Brain microvascular endothelial cell (primary cell): ENCODE measurements around the gene CDC26.

Experiments
- DNase-seq: peaks from one replicate; pipeline ENCODE4 v3.0.0-alpha.2; 2020
- H3K27ac ChIP-seq: fragments of 250-450 bp; sonication (Bioruptor Pico); 2 replicates; pipeline ENCODE4 v1.5.1; 2020; ENCODE audit warnings: mild to moderate bottlenecking, moderate library complexity
- H3K27me3 ChIP-seq: fragments of 250-450 bp; sonication (Bioruptor Pico); replicated peaks from 2 replicates; pipeline ENCODE4 v1.5.1; 2020; ENCODE audit warnings: mild to moderate bottlenecking
- H3K36me3 ChIP-seq: fragments of 250-450 bp; sonication (Bioruptor Pico); replicated peaks from 2 replicates; pipeline ENCODE4 v1.5.1; 2020; ENCODE audit warnings: mild to moderate bottlenecking
- H3K4me3 ChIP-seq: 2 replicates; pipeline ENCODE4 v1.5.1; 2011; ENCODE audit warnings: low read depth, mild to moderate bottlenecking, control low read depth, low read length, moderate library complexity
- CTCF ChIP-seq: IDR thresholded peaks from 2 replicates; pipeline ENCODE4 v1.5.1; 2011; ENCODE audit warnings: low read depth, mild to moderate bottlenecking, moderate library complexity, low read length, control low read depth, inconsistent platforms; ENCODE audit errors: missing control alignments
- in situ Hi-C: cut with HindIII; loops from 2 replicates; pipeline ENCODE4 v1.10.0; 2017; ENCODE audit warnings: low sequenced_read_pairs, low pct_ligation_motif_present

Gene CDC26

GRCh38 chr9:113275157-113276131 lies at the start of gene CDC26, which contains the start of gene PRPF4:
TSS of gene CDC26 (minus strand) at chr9:113275572. CDS start at chr9:113272507, 3,065 bp downstream.
TSS of gene PRPF4 (plus strand) at chr9:113275658. CDS start at chr9:113275744, 86 bp downstream.
- no peak for TF ChIP-seq CTCF
- Histone ChIP-seq H3K27ac (peak within 1 kb of the TSS; percentile 88), H3K4me3 (peak within 1 kb of the TSS; percentile 96), H3K27me3 (no peaks in the 10 kb centered on the region), H3K36me3 (peaks cover 43% of the 10 kb centered on the region)
- DNase-seq: peak; percentile 98
- in situ Hi-C loops: no loop called here

GRCh38 chr9:113322671-113323070 lies 47.3 kb upstream of the CDC26 start:
- Histone ChIP-seq H3K27ac (no peak overlapping the region), H3K4me3 (no peak overlapping the region), H3K36me3 (no peaks in the 10 kb centered on the region), H3K27me3 (peaks cover 13% of the 10 kb centered on the region)
- no peak for DNase-seq
- in situ Hi-C loops: no loop called here
- no peak for TF ChIP-seq CTCF

- TF ChIP-seq CTCF: no peak
- H3K36me3 ChIP-seq: no peaks in the 10 kb centered on the region
Observed at GRCh38 chr9:113320051-113320450, 44.7 kb upstream of the CDC26 start.

GRCh38 chr9:113319054-113319453 lies 43.7 kb upstream of the CDC26 start:
- Histone ChIP-seq H3K27me3 (peaks cover 13% of the 10 kb centered on the region), H3K36me3 (no peaks in the 10 kb centered on the region), H3K4me3 (no peak overlapping the region), H3K27ac (no peak overlapping the region)
- no peak for TF ChIP-seq CTCF
- no peak for DNase-seq
- in situ Hi-C loops: no loop called here

More at GRCh38 chr9:113320051-113320450, 44.7 kb upstream of the CDC26 start:
- Histone ChIP-seq H3K27ac (no peak overlapping the region), H3K27me3 (peaks cover 13% of the 10 kb centered on the region), H3K4me3 (no peak overlapping the region)
- no peak for DNase-seq
- in situ Hi-C loops: no loop called here

- Histone ChIP-seq H3K36me3 (no peaks in the 10 kb centered on the region), H3K27me3 (peaks cover 13% of the 10 kb centered on the region), H3K4me3 (no peak overlapping the region), H3K27ac (no peak overlapping the region)
- TF ChIP-seq CTCF: peak; percentile 48
- in situ Hi-C loops: no loop called here
- DNase-seq: no peak
Observed at GRCh38 chr9:113317777-113318176, 42.4 kb upstream of the CDC26 start.

- no peak for TF ChIP-seq CTCF
- in situ Hi-C loops: no loop called here
- peaks cover 6% of the 10 kb centered on the region for H3K27me3 ChIP-seq
Observed at GRCh38 chr9:113316030-113316429, 40.7 kb upstream of the CDC26 start.

More at GRCh38 chr9:113316030-113316429, 40.7 kb upstream of the CDC26 start:
- no peaks in the 10 kb centered on the region for H3K36me3 ChIP-seq
- no peak overlapping the region for H3K4me3 ChIP-seq
- H3K27ac ChIP-seq: no peak overlapping the region
- DNase-seq: no peak
